ENCODE measurements around the gene PHKB. TPM values are rescaled to one million over a fixed set of nuclear protein-coding genes. Genes with fewer than 3 reads are reported as not detected.

Gene PHKB
- polyA plus RNA-seq, 3 donors = 65.9 to 92.4 (median 75.4) TPM

DNA sequence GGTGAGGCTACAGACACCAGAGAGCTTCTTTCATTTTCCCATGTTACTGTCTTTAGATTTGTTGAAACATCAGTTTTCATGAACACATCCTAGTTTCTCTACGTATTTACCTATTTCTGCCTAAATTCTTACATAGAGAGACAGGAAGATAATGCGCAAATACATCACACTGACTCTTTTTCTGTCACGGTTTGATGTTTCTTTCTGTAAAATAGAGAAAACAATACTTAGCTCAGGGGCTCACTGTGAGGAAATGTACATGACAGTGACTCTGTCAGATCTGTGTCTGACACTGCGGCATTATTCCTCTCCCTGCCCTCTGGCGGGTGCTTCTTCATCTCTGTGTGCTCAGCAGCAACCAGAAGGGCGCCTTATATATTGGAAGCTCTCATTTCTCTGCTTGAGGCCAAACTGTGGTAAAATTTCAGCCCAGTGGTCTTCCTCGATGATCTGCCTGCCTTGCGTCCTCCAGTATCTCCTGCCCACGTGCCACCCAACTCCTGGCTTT is 264.1 kb downstream of the PHKB start:
- DNase-seq = no peak

DNA sequence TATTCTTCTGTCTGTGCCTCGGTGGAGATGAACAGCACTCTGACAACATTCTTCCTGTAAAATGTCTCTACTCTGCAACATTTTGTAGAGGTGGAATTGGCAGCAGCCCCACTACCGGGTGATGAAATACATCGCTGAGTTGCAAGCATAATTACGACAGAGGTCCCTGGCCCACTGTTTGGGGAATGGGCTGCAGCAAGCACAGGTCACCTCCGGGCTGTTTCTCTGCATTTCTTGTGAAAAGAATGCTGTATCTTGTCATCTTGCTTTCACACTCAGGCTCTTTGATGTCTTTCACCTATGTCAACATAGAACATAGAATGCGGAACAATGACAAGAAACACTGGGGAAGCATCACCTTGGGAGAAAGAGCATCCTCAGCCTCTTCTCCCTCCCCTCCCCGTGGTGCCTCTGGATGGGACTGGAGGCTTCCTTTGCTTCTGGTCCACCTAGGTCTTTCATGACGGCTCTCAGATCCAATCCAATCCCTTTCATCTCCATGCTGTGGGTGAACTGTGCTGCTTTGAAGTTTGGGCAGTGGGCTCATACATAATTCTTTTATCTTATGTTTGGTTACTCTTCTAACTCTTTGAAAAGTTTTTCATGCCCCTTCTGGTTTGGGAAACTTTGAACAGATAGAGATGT is 265.0 kb downstream of the PHKB start:
- no peak for DNase-seq

DNA sequence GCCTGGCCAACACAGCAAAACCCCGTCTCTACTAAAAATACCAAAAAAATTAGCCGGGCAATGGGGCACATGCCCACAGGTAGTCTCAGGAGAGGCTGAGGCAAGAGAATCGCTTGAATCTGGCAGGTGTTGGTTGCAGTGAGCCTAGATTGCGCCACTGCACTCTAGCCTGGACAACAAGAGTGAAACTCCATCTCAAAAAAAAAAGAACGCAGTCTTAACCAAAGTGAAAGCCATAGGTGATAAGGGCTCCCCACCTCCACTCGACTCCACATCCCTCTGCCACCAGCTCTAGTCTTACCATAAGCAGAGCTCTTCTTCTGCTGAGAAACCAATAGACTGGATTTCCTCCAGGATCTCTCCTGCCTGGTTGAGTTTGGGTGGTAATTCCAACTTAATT is 266.0 kb downstream of the PHKB start:
- no peak for DNase-seq

DNA sequence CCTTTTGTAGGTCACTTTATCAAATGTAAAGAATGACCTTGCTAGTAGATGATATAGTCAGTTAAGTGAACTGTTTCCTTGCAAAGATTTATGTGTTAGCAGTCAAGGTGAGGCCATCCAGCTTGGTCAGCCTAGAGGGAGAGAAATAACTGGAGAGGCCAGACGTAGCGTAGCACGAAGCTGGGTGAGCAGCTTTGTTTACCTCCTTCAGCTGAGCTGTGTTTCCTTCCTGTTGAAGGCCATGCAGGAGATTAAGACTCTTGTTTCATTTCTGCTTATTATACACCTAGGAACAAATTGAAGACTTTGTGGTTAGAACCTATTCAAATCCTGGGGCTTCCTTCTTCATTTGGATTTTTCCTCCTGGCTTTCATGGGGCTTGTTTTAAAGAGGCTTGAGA is 267.1 kb downstream of the PHKB start:
- DNase-seq = no peak

DNA sequence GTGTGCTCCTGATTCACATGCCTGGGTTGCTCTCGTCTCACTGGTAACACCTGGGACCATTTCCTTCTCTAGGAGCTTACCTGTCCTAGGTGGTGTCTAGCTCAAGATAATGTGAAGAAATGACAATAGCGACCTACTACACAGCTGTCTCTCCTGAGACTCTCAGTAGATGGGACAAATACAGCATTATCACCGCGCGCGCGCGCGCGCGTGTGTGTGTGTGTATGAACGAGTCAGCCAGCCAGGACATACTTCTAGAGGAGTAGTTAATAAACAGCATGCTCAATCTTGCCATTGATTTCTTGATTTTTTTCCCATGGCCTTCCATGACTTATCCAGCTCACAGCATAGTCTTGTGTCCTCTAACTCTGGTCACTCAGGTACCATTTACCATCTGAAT is 268.6 kb downstream of the PHKB start:
- DNase-seq = no peak

DNA sequence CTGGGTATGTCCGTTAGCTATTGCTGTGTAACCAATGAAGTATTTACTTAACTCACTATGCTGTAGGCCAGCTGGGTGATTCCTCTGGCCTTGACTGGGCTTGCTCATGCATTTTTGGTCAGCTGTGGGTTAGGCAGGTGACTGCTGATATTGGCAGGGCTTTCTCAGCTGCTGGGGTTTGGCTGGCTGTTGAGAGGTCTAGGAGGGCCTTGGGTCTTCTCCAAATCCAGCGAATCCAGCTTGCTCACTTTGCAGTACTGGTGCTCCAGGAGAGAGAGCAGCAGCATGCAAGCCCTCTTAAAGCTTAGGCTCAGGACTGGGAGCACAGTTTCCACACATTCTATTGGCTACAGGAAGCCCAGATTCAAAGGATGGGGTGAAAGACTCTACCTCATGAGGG is 270.1 kb downstream of the PHKB start:
- no peak for DNase-seq

DNA sequence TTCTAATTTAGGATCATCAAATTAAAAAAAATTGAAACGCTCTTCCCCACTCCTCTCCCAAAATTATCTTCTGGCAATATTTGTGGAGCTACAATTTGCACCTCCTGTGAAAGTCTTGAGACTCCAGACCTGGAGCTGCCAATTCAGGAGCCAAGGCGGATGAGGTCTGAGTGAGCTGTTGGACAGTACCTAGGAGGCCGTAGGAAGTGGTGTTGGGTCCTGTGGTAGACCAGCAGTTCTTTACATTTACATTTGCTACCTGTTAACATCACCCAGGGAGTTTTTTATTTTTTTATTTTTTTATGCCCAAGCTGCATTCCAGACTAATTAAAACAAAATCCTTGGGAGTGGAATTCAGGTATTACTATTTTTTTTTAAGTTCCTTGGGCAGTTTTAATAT is 271.0 kb downstream of the PHKB start:
- DNase-seq = no peak

DNA sequence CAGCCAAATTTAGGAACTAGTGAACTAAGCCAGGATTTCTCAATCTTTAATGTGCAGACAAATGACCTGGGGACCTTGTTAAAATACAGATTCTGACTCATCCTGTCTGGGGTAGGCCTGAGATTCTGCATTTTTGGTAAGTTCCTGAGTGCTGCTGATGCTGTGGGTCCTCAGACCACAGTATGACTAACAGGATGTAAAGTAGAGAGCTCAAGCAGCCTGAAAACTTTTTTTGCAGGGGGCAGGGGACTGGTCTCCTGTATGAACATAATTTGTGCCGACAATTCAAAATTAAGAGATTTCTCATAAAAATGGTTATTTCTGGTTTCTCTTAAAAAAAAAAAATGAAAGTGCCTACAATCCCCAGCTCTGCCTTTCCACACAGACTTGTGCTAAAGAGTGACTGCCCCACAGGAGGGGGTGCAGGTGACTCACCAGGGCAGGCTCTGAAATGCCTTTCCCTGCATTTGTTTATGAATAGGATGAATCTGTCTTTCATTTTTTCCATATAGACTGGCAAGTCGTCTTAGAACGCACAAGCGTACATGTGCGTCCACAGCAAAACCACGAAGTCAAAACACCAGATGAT is 271.5 kb downstream of the PHKB start:
- DNase-seq = no peak

DNA sequence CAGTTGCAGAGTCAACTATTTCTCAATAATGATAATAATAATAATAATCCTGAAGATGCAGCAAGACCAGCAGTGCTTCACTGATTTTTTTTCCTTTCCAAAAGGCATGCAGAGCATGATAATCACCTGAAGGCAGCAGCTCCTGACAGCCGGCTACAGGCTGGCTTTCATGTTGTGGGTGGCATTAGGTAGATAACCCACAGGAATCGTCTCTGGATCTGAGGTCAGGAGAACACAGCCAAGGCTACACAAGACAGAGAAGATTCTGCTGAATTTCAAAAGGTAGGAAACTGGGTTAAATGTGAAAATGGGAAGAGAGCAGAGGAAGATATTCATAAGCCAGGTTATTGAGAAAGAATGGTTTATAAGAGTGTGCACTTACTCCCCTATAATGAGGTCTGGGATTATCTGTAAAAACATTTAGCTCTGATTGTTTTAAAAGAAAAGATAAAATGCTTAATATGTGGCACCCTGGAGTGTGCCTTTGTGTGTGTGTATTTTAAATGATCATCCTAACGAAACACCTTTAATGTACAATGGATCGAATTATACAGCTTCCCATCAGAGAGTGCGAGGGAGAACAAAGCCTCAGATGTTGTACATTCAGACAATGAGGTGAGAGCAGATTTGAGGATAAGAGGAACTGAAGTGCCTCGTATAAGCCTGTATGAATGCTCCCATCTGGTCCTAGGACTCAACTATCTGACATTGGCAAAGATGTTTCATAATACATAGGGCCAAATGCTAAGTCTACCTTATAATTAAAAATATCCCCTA is 273.1 kb downstream of the PHKB start:
- DNase-seq = no peak

DNA sequence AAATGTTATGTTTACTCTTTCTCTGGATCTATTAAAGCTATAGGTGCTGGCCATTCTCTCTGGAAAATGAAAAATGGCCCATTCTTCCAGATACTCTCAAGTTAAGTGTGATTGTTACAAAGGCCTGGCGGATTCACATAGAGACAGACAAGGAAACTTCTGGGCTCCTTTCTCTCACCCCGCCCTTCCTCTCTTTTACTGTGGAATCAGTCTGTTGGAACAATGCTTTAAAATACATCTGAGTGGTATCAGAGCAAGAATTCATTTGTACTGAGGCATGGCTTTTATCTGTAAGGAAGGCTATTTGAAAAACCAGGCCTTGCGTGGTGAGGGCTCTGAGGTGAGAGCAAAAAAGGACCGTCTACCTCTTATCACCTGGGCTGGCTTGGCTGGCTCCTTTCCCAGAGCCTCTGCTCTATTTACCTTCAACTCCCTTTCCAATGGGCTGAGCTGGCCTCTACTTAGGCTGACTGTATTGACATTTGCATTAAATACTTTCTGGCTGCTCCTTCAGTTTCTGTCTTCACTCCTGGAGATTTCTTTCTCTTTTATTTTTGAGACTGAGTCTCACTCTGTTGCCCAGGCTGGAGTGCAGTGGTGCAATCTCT is 274.0 kb downstream of the PHKB start:
- DNase-seq = no peak

DNA sequence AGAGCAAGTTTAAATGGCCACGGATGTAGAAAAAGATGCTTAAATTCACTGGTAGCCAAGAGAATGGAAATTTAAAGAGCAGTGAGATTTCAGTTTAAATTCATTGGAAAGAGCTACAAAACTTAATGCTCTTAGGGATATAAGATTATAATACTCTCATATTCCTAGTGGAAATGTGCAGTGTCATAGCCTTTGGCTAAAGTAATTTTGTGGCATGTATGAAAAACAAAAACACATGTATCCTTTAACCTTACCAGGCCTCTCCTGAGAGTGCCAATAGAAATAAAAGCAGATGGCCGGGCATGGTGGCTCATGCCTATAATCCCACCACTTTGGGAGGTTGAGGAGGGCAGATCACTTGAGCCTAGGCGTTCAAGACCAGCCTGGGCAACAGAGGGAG is 289.2 kb downstream of the PHKB start:
- DNase-seq = no peak

Other genes with a start within 250 kb of the PHKB start
- gene ITFG1, start 268 bp upstream of the PHKB start, polyA plus RNA-seq (ENCODE audit: insufficient read length in 3 of 3) = 100 to 1,000 TPM in 1 of 3 donors, 10 to 100 TPM in 2; 94.6 to 105 (median 99.9) TPM